Ovary (tissue), 9 donors: Measurements from ENCODE around the gene DNA2. TPM values are rescaled to one million over a fixed set of nuclear protein-coding genes. Genes with fewer than 3 reads are reported as not detected.

Source experiments
- DNase-seq, 5 donors: peaks; one replicate each; pipeline ENCODE4 v3.0.0-alpha.2; 2019 to 2020
- H3K27ac ChIP-seq, 2 donors: fragments of 200-600 bp; one replicate each; pipeline versions ENCODE4 v1.5.1 to v1.8.0; 2019 to 2022
- H3K27me3 ChIP-seq: fragments of 200-600 bp; one replicate; pipeline ENCODE4 v1.8.0; 2022
- H3K36me3 ChIP-seq: fragments of 200-600 bp; sonication (generic); one replicate; pipeline ENCODE4 v1.5.1; 2019
- H3K4me1 ChIP-seq: one replicate; pipeline ENCODE4 v1.8.1; 2013; ENCODE audit warnings: mild to moderate bottlenecking, moderate library complexity; ENCODE audit not compliant: insufficient read depth
- H3K4me3 ChIP-seq: fragments of 200-600 bp; sonication (generic); one replicate; pipeline ENCODE4 v1.5.1; 2017
- H3K9me3 ChIP-seq, 2 donors: fragments of 200-600 bp in 1 of 2; sonication (generic) in 1 of 2; one replicate each; pipeline versions ENCODE4 v1.5.1 to v1.8.1; 2013 to 2019; ENCODE audit warnings: mild to moderate bottlenecking in 1 of 2, moderate library complexity in 1 of 2
- EP300 ChIP-seq: sonication (generic); formaldehyde crosslinking; IDR thresholded peaks from one replicate; pipeline ENCODE4 v1.6.1; 2017; ENCODE audit warnings: antibody characterized with exemption
- POLR2A ChIP-seq: fragments of 450-650 bp; IDR thresholded peaks from one replicate; pipeline ENCODE4 v1.6.1; 2017; ENCODE audit warnings: antibody characterized with exemption, mild to moderate bottlenecking, moderate library complexity
- WGBS, 3 donors: extraction: QIAGEN DNeasy Blood & Tissue Kit in 1 of 3; methylation state at CpG; one replicate each; pipeline versions ENCODE4 v1.1.5 to v1.1.7; 2013 to 2017; 5-methylcytosine and 5-hydroxymethylcytosine counted together
- intact Hi-C, 4 donors: fragments of 100-400 bp; cut with DNase I; formaldehyde crosslinking; loops; one replicate each; pipeline versions ENCODE4 v1.11.0 to v1.15.1; 2022 to 2023
- polyA plus RNA-seq, 2 donors: library from polyadenylated mRNA; stranded (reverse); fragments of 200-250 nt in 1 of 2; fragments of 350-450 nt in 1 of 2; fragmentation: Illumina TruSeq in 1 of 2; extraction: RNeasy Lipid Tissue Mini Kit (QIAGEN cat#74804) in 1 of 2; gene quantifications; one replicate each; pipeline ENCODE4 v1.2.3, GENCODE V29; 2013 to 2014
- total RNA-seq, 7 donors: library from RNA; depleted of rRNA in 2 of 7; stranded (reverse); fragments of >200 nt in 2 of 7; fragmentation: NEBNext Ultra II Directional in 3 of 7; extraction: Animal tissue kit (Norgen Biotek cat#: 25700) in 3 of 7; gene quantifications; one replicate each; pipeline versions ENCODE4 v1.1.0 to v1.2.4, GENCODE V29; 2016 to 2023
- TF ChIP-seq, protein P1 (sequence below), 3 donors: fragments of 450-650 bp in 2 of 3; fragments of 200-600 bp in 1 of 3; IDR thresholded peaks; one replicate each; pipeline versions ENCODE4 v1.5.1 to v1.8.0; 2016 to 2022; ENCODE audit warnings: antibody characterized with exemption in 3 of 3, mild to moderate bottlenecking in 1 of 3
- donor health status: DM: no; HTN: no; CAD: no; lungs with moderate emphysema.
- donor health status: DM: no; HTN: no; CAD: no.
- donor health status: Bipolar disorder and iron deficiency.
- donor health status: DM: yes; HTN: yes; CAD: no.
- donor health status: DM: no; HTN: no; CAD: no.
- donor health status: DM: yes; HTN: yes; CAD: no.

The DNA2 gene
- total and polyA plus RNA-seq, 9 donors, result 1.0 to 3.8 (median 3.2) TPM

DNA sequence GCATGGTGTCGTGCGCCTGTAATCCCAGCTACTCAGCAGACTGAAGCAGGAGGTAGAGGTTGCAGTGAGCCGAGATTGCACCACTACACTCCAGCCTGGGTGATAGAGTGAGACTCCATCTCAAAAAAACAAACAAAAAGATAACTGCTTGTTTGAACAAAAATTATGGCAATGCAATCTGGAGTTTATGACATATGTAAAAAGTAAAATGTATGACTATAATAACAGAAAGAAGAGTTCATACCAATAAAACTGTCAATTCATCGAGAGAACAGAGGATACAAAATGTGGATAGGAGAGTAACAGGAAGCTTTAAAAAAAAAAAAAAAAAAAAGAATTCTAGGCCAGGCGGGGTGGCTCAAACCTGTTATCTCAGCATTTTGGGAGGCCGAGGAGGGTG is 36.3 kb upstream of the DNA2 start:
- H3K27me3 ChIP-seq, result no peaks in the 10 kb centered on the region
- 83 to 90% (median 90%) methylated on average over 6 of the region's 6 CpGs for WGBS, 3 donors
- TF ChIP-seq, protein P1, sequence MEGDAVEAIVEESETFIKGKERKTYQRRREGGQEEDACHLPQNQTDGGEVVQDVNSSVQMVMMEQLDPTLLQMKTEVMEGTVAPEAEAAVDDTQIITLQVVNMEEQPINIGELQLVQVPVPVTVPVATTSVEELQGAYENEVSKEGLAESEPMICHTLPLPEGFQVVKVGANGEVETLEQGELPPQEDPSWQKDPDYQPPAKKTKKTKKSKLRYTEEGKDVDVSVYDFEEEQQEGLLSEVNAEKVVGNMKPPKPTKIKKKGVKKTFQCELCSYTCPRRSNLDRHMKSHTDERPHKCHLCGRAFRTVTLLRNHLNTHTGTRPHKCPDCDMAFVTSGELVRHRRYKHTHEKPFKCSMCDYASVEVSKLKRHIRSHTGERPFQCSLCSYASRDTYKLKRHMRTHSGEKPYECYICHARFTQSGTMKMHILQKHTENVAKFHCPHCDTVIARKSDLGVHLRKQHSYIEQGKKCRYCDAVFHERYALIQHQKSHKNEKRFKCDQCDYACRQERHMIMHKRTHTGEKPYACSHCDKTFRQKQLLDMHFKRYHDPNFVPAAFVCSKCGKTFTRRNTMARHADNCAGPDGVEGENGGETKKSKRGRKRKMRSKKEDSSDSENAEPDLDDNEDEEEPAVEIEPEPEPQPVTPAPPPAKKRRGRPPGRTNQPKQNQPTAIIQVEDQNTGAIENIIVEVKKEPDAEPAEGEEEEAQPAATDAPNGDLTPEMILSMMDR (IDR thresholded peaks at IDR 0.05), result no peak
- no peak for TF ChIP-seq EP300
- no peak for TF ChIP-seq POLR2A
- no peak overlapping the region for H3K4me3 ChIP-seq
- intact Hi-C loops, result no loop called here
- no peaks in the 10 kb centered on the region for H3K9me3 ChIP-seq
- H3K27ac ChIP-seq, result no peak overlapping the region
- H3K4me1 ChIP-seq, result no peaks in the 10 kb centered on the region
- no peaks in the 10 kb centered on the region for H3K36me3 ChIP-seq
- no peak for DNase-seq

DNA sequence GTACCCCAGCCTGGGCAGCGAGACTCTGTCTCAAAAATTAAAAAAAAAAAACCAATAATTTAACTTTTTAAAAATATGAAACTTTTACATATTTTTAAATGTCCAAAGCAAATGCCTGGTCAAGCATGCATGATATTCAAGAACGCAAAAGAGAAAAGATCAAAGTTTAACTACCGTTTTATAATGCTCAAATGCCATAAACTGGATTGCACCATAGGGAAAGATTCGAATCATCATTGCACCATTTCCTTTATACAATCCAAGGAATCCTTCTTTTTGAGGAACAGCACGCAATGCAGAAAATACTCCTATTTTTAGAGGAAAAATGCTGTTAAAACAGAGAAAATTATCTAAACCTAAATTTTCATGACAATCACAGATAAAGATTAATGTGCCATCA is 34.6 kb upstream of the DNA2 start:
- intact Hi-C loops, result no loop called here
- H3K36me3 ChIP-seq, result no peaks in the 10 kb centered on the region

GRCh38 chr10:68502846-68503245 is 31.1 kb upstream of the DNA2 start:
- Histone ChIP-seq H3K27me3 (no peaks in the 10 kb centered on the region), H3K27ac (no peak overlapping the region), H3K9me3 (no peaks in the 10 kb centered on the region), H3K36me3 (no peaks in the 10 kb centered on the region), H3K4me1 (no peaks in the 10 kb centered on the region), H3K4me3 (no peak overlapping the region)
- DNase-seq, result no peak
- TF ChIP-seq, protein P1 (IDR thresholded peaks at IDR 0.05), result no peak
- no peak for TF ChIP-seq EP300
- TF ChIP-seq POLR2A, result no peak
- intact Hi-C loops, result no loop called here
- 74 to 87% (median 77%) methylated on average over 1 of the region's 1 CpG for WGBS, 3 donors

More for the DNA sequence above, 34.6 kb upstream of the DNA2 start:
- Histone ChIP-seq H3K4me3 (no peak overlapping the region), H3K27me3 (no peaks in the 10 kb centered on the region), H3K27ac (no peak overlapping the region), H3K4me1 (no peaks in the 10 kb centered on the region), H3K9me3 (no peaks in the 10 kb centered on the region)
- 95 to 98% (median 96%) methylated on average over 5 of the region's 5 CpGs for WGBS, 3 donors
- TF ChIP-seq, protein P1 (IDR thresholded peaks at IDR 0.05), result no peak
- TF ChIP-seq POLR2A (no peak), EP300 (no peak)
- DNase-seq, result no peak

DNA sequence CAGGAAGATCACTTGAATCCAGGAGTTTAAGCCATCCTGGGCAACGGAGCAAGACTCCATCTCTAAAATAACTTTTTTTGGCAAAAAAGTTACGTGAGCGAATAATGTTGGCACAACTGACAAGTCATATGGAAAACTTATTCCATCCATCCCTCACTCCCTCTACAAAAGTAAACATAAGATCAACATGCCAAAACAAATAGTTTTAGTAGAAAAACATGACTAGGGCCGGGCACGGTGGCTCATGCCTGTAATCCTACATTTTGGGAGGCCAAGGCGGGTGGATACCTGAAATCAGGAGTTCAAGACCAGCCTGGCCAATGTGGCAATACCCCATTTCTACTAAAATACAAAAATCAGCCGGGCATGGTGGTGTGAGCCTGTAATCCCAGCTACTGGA is 29.9 kb upstream of the DNA2 start:
- DNase-seq, result no peak
- no peak overlapping the region for H3K27ac ChIP-seq
- H3K4me3 ChIP-seq, result no peak overlapping the region
- H3K9me3 ChIP-seq, result no peaks in the 10 kb centered on the region
- intact Hi-C loops, result no loop called here
- WGBS, 3 donors, result 80 to 86% (median 82%) methylated on average over 7 of the region's 7 CpGs
- no peaks in the 10 kb centered on the region for H3K36me3 ChIP-seq
- H3K27me3 ChIP-seq, result no peaks in the 10 kb centered on the region
- no peak for TF ChIP-seq POLR2A
- no peak for TF ChIP-seq EP300
- H3K4me1 ChIP-seq, result no peaks in the 10 kb centered on the region

DNA sequence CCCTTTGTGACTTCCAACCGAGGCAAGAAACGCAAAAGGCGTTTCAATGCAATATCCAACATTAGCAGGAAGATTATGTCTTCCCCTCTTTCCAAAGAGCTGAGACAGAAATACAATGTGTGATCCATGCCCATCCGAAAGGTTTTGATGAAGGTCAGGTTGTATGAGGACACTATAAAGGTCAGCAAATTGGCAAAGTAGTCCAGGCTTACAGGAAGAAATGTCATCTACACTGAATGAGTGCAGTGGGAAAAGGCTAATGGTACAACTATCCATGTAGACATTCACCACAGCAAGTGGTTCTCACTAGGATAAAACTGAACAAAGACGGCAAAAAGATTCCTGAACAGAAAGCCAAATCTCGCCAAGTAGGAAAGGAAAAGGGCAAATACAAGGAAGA is 27.8 kb upstream of the DNA2 start:
- H3K9me3 ChIP-seq, result no peaks in the 10 kb centered on the region
- H3K36me3 ChIP-seq, result no peaks in the 10 kb centered on the region
- no peak for TF ChIP-seq EP300
- TF ChIP-seq POLR2A, result no peak
- TF ChIP-seq, protein P1 (IDR thresholded peaks at IDR 0.05), result no peak
- intact Hi-C loops, result no loop called here
- DNase-seq, result no peak
- no peaks in the 10 kb centered on the region for H3K4me1 ChIP-seq
- 96 to 98% (median 98%) methylated on average over 6 of the region's 6 CpGs for WGBS, 3 donors
- no peaks in the 10 kb centered on the region for H3K27me3 ChIP-seq
- no peak overlapping the region for H3K4me3 ChIP-seq
- no peak overlapping the region for H3K27ac ChIP-seq
